ENCODE results near the gene SLC37A1. TPM values are rescaled to one million over a fixed set of nuclear protein-coding genes. Genes with fewer than 3 reads are reported as not detected.
A peak's percentile ranks its signal among the peaks of the same experiment; 100 is the strongest.

SLC37A1 gene
- total RNA-seq, 1 donor from 2014 or later = 13.5 TPM

GRCh38 chr21:42518215-42518614, 4.6 kb downstream of the SLC37A1 start:
- peaks cover 31% of the 10 kb centered on the region for H3K36me3 Mint-ChIP-seq (ENCODE audit: unreplicated experiment)
- no peak for DNase-seq (ENCODE audit: extremely low spot score, unreplicated experiment)
- peak overlapping the region; percentile 71 for H3K27ac Mint-ChIP-seq (ENCODE audit: unreplicated experiment)
- no peaks in the 10 kb centered on the region for H3K27me3 Mint-ChIP-seq (ENCODE audit: unreplicated experiment)
- TF ChIP-seq CTCF (IDR thresholded peaks at IDR 0.05) = no peak
- no peaks in the 10 kb centered on the region for H3K9me3 Mint-ChIP-seq (ENCODE audit: unreplicated experiment)
- H3K4me1 Mint-ChIP-seq (ENCODE audit: unreplicated experiment) = peaks cover 50% of the 10 kb centered on the region
- no peak overlapping the region for H3K4me3 Mint-ChIP-seq (ENCODE audit: unreplicated experiment)

DNA sequence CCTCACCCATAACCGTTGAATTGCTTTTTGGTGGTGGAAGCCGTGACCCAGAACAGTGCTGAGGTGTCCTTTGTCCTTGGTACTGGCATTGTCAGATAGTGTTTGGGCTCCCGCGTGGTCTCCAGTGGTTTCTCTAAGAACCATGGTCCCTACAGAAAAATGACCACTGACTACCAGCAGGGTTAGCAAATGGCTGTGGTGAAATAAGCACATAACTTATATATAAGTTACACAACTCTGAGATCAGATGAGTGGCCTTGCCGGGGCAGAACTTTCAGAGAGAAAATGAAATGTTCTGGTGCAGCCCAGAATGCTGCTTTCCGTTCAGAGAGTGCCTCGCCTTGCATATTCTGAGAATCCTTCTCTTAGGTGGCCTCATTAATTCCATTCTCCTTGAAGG, 5.0 kb downstream of the SLC37A1 start:
- Mint-ChIP-seq H3K4me1 (ENCODE audit: unreplicated experiment) (peaks cover 49% of the 10 kb centered on the region), H3K9me3 (ENCODE audit: unreplicated experiment) (no peaks in the 10 kb centered on the region), H3K4me3 (ENCODE audit: unreplicated experiment) (no peak overlapping the region), H3K36me3 (ENCODE audit: unreplicated experiment) (peaks cover 31% of the 10 kb centered on the region), H3K27ac (ENCODE audit: unreplicated experiment) (no peak overlapping the region), H3K27me3 (ENCODE audit: unreplicated experiment) (no peaks in the 10 kb centered on the region)
- TF ChIP-seq CTCF (IDR thresholded peaks at IDR 0.05) = no peak
- no peak for DNase-seq (ENCODE audit: extremely low spot score, unreplicated experiment)

- peaks cover 53% of the 10 kb centered on the region for H3K4me1 Mint-ChIP-seq (ENCODE audit: unreplicated experiment)
- H3K4me3 Mint-ChIP-seq (ENCODE audit: unreplicated experiment) = no peak overlapping the region
- no peaks in the 10 kb centered on the region for H3K9me3 Mint-ChIP-seq (ENCODE audit: unreplicated experiment)
- peaks cover 37% of the 10 kb centered on the region for H3K36me3 Mint-ChIP-seq (ENCODE audit: unreplicated experiment)
- H3K27ac Mint-ChIP-seq (ENCODE audit: unreplicated experiment) = no peak overlapping the region
- no peaks in the 10 kb centered on the region for H3K27me3 Mint-ChIP-seq (ENCODE audit: unreplicated experiment)
- peak; percentile 50 for TF ChIP-seq CTCF (IDR thresholded peaks at IDR 0.05)
- no peak for DNase-seq (ENCODE audit: extremely low spot score, unreplicated experiment)
These were observed 7.1 kb downstream of the SLC37A1 start for GRCh38 chr21:42520628-42521253.

- Mint-ChIP-seq H3K27ac (ENCODE audit: unreplicated experiment) (no peak overlapping the region), H3K4me3 (ENCODE audit: unreplicated experiment) (no peak overlapping the region), H3K4me1 (ENCODE audit: unreplicated experiment) (peaks cover 48% of the 10 kb centered on the region), H3K27me3 (ENCODE audit: unreplicated experiment) (no peaks in the 10 kb centered on the region), H3K36me3 (ENCODE audit: unreplicated experiment) (peaks cover 39% of the 10 kb centered on the region), H3K9me3 (ENCODE audit: unreplicated experiment) (no peaks in the 10 kb centered on the region)
- TF ChIP-seq CTCF (IDR thresholded peaks at IDR 0.05) = no peak
- DNase-seq (ENCODE audit: extremely low spot score, unreplicated experiment) = no peak
These were observed 7.7 kb downstream of the SLC37A1 start for GRCh38 chr21:42521384-42521783.

GRCh38 chr21:42521805-42522204, 8.2 kb downstream of the SLC37A1 start:
- Mint-ChIP-seq H3K9me3 (ENCODE audit: unreplicated experiment) (no peaks in the 10 kb centered on the region), H3K27ac (ENCODE audit: unreplicated experiment) (no peak overlapping the region), H3K4me3 (ENCODE audit: unreplicated experiment) (no peak overlapping the region), H3K27me3 (ENCODE audit: unreplicated experiment) (no peaks in the 10 kb centered on the region), H3K4me1 (ENCODE audit: unreplicated experiment) (peaks cover 43% of the 10 kb centered on the region), H3K36me3 (ENCODE audit: unreplicated experiment) (peaks cover 40% of the 10 kb centered on the region)
- no peak for TF ChIP-seq CTCF (IDR thresholded peaks at IDR 0.05)
- DNase-seq (ENCODE audit: extremely low spot score, unreplicated experiment) = no peak

All from osteocyte (in vitro differentiated cells).